OCI-LY1 (cell line): ENCODE results near the gene KIF17.

ENCODE experiments used
- H2AFZ ChIP-seq: fragments of 200-600 bp; sonication (generic), shearing (Covaris generic); 2 replicates; pipeline ENCODE4 v1.6.0; 2014; ENCODE audit warnings: antibody characterized with exemption, mild to moderate bottlenecking, low read length
- H3F3A ChIP-seq: fragments of 200-600 bp; sonication (generic), shearing (Covaris generic); 2 replicates; pipeline ENCODE4 v1.6.0; 2014; ENCODE audit warnings: mild to moderate bottlenecking, antibody characterized with exemption, low read length, moderate library complexity; ENCODE audit not compliant: insufficient read depth
- H3K27ac ChIP-seq: fragments of 200-600 bp; sonication (generic); 2 replicates; pipeline ENCODE4 v1.5.1; 2014; ENCODE audit warnings: low read length, mixed run types, mild to moderate bottlenecking, low read depth; ENCODE audit not compliant: poor library complexity, severe bottlenecking
- H3K27me3 ChIP-seq: fragments of 200-600 bp; sonication (generic); 2 replicates; pipeline ENCODE4 v1.6.0; 2014; ENCODE audit warnings: antibody characterized with exemption, mild to moderate bottlenecking, low read length, moderate library complexity; ENCODE audit not compliant: insufficient read depth
- H3K36me3 ChIP-seq: fragments of 200-600 bp; sonication (generic); 2 replicates; pipeline ENCODE4 v1.6.1; 2014; ENCODE audit warnings: mild to moderate bottlenecking, antibody characterized with exemption, low read length, moderate library complexity, mixed read lengths; ENCODE audit not compliant: insufficient read depth
- H3K4me1 ChIP-seq: fragments of 200-600 bp; sonication (generic); 2 replicates; pipeline ENCODE4 v1.5.1; 2014; ENCODE audit warnings: mild to moderate bottlenecking, low read length, moderate library complexity; ENCODE audit not compliant: insufficient read depth, severe bottlenecking
- H3K4me2 ChIP-seq: fragments of 200-600 bp; sonication (generic), shearing (Covaris generic); 2 replicates; pipeline ENCODE4 v1.6.1; 2014; ENCODE audit warnings: low read length
- H3K4me3 ChIP-seq: fragments of 200-600 bp; sonication (generic); 2 replicates; pipeline ENCODE4 v1.5.1; 2014; ENCODE audit warnings: low read length, low read depth, mild to moderate bottlenecking, mixed read lengths; ENCODE audit not compliant: poor library complexity, severe bottlenecking
- H3K79me2 ChIP-seq: fragments of 200-600 bp; shearing (Covaris generic); 2 replicates; pipeline ENCODE4 v1.6.1; 2016; ENCODE audit warnings: mixed run types, low read length, mixed read lengths; ENCODE audit not compliant: insufficient read depth
- H3K9ac ChIP-seq: fragments of 200-600 bp; sonication (generic), shearing (Covaris generic); 2 replicates; pipeline ENCODE4 v1.6.1; 2014; ENCODE audit warnings: mild to moderate bottlenecking, low read length, mixed read lengths
- H3K9me2 ChIP-seq: fragments of 200-600 bp; sonication (generic), shearing (Covaris generic); 2 replicates; pipeline ENCODE4 v1.6.1; 2014; ENCODE audit warnings: low read depth, mild to moderate bottlenecking, low read length, mixed read lengths
- H3K9me3 ChIP-seq: fragments of 200-600 bp; shearing (Covaris generic); 2 replicates; pipeline ENCODE4 v1.6.1; 2014; ENCODE audit warnings: low read length, mixed read lengths
- H4K20me1 ChIP-seq: fragments of 200-600 bp; sonication (generic), shearing (Covaris generic); 2 replicates; pipeline ENCODE4 v1.6.0; 2016; ENCODE audit warnings: mild to moderate bottlenecking, low read length; ENCODE audit not compliant: insufficient read depth
- CTCF ChIP-seq: fragments of 200-600 bp; sonication (generic), shearing (Covaris generic); IDR thresholded peaks from 2 replicates; pipeline ENCODE4 v1.5.1; 2017; ENCODE audit warnings: mild to moderate bottlenecking, antibody characterized with exemption, low read length, moderate library complexity, mixed read lengths
- EZH2 ChIP-seq: fragments of 200-600 bp; sonication (generic), shearing (Covaris generic); IDR thresholded peaks from 2 replicates; pipeline ENCODE4 v1.8.0; 2017; ENCODE audit warnings: borderline replicate concordance, mixed run types, mild to moderate bottlenecking, antibody characterized with exemption, low read length, moderate library complexity, mixed read lengths

Gene KIF17

GRCh38 chr1:20732071-20732587 is 14.3 kb upstream of the KIF17 start:
- no peaks in the 10 kb centered on the region for H4K20me1 ChIP-seq
- H3K9me3 ChIP-seq: no peaks in the 10 kb centered on the region
- no peak overlapping the region for H2AFZ ChIP-seq
- peaks cover 5% of the 10 kb centered on the region; the same call in 1 of the 2 replicates for H3F3A ChIP-seq
- H3K4me2 ChIP-seq: peak overlapping the region; percentile 82
- H3K36me3 ChIP-seq: 0 out of 2 replicates have a peak, but pooled peaks cover under 1% of the 10 kb centered on the region
- no peaks in the 10 kb centered on the region for H3K79me2 ChIP-seq
- peaks cover 17% of the 10 kb centered on the region for H3K4me1 ChIP-seq
- TF ChIP-seq CTCF: no peak
- no peak for TF ChIP-seq EZH2
- H3K27me3 ChIP-seq: peaks cover 8% of the 10 kb centered on the region; the same call in 1 of the 2 replicates
- no peaks in the 10 kb centered on the region for H3K9me2 ChIP-seq
- H3K9ac ChIP-seq: peak overlapping the region; percentile 41
- no peak overlapping the region for H3K27ac ChIP-seq
- peak overlapping the region; percentile 64 for H3K4me3 ChIP-seq

- Histone ChIP-seq H3K4me1 (peaks cover 17% of the 10 kb centered on the region), H3K27me3 (peaks cover 8% of the 10 kb centered on the region; the same call in 1 of the 2 replicates), H3K9me2 (no peaks in the 10 kb centered on the region), H2AFZ (no peak overlapping the region), H3K9ac (no peak overlapping the region; the same call in 1 of the 2 replicates), H3K9me3 (no peaks in the 10 kb centered on the region), H4K20me1 (no peaks in the 10 kb centered on the region), H3K79me2 (no peaks in the 10 kb centered on the region), H3K4me3 (peak overlapping the region; percentile 64), H3K4me2 (peak overlapping the region; percentile 82), H3K36me3 (no peaks in the 10 kb centered on the region), H3F3A (peaks cover 5% of the 10 kb centered on the region; the same call in 1 of the 2 replicates), H3K27ac (no peak overlapping the region)
- TF ChIP-seq EZH2 (no peak), CTCF (no peak)
Measured at GRCh38 chr1:20731057-20731991, 13.5 kb upstream of the KIF17 start.

GRCh38 chr1:20730690-20731056 is 12.9 kb upstream of the KIF17 start:
- Histone ChIP-seq H3K27ac (no peak overlapping the region), H3K36me3 (no peaks in the 10 kb centered on the region), H3K4me1 (peaks cover 17% of the 10 kb centered on the region), H3K79me2 (no peaks in the 10 kb centered on the region), H3K9me3 (no peaks in the 10 kb centered on the region), H3F3A (peaks cover 5% of the 10 kb centered on the region; the same call in 1 of the 2 replicates), H3K9me2 (no peaks in the 10 kb centered on the region), H3K4me3 (no peak overlapping the region), H3K4me2 (no peak overlapping the region), H3K27me3 (peaks cover 8% of the 10 kb centered on the region; the same call in 1 of the 2 replicates), H3K9ac (no peak overlapping the region), H2AFZ (no peak overlapping the region), H4K20me1 (no peaks in the 10 kb centered on the region)
- TF ChIP-seq CTCF (no peak), EZH2 (no peak)
